HepG2 (cell line): ENCODE measurements around the gene AURKA. TPM values are rescaled to one million over a fixed set of nuclear protein-coding genes. Genes with fewer than 3 reads are reported as not detected.

ENCODE experiments used
- CBX1 ChIP-seq: IDR thresholded peaks from one replicate; pipeline ENCODE4 v1.6.1; 2016; ENCODE audit warnings: antibody characterized with exemption, low read depth
- DNMT1 ChIP-seq: sonication (generic); formaldehyde crosslinking; IDR thresholded peaks from 2 replicates; pipeline ENCODE4 v1.5.1; 2020; ENCODE audit warnings: mild to moderate bottlenecking, missing genetic modification reagents
- GMEB1 ChIP-seq: sonication (generic); formaldehyde crosslinking; IDR thresholded peaks from 2 replicates; pipeline ENCODE4 v1.5.1; 2020; ENCODE audit warnings: missing genetic modification reagents, mild to moderate bottlenecking, borderline replicate concordance
- HNRNPL ChIP-seq: fragments of 200-400 bp; formaldehyde crosslinking; IDR thresholded peaks from 2 replicates; pipeline ENCODE4 v1.6.1; 2017; ENCODE audit warnings: mild to moderate bottlenecking, low read depth, low read length
- IKZF5 ChIP-seq: IDR thresholded peaks from 2 replicates; pipeline ENCODE4 v1.6.1; 2018; ENCODE audit warnings: missing genetic modification reagents, mild to moderate bottlenecking, missing compliant biosample characterization
- KLF15 ChIP-seq: sonication (generic); formaldehyde crosslinking; IDR thresholded peaks from 2 replicates; pipeline ENCODE4 v1.8.1; 2023; ENCODE audit warnings: borderline replicate concordance, mild to moderate bottlenecking, inconsistent platforms, missing genetic modification reagents, mixed read lengths
- MAZ ChIP-seq, 2 experiments: sonication (generic) in 1 of 2; formaldehyde crosslinking in 1 of 2; IDR thresholded peaks; 2 replicates each; pipeline versions ENCODE4 v1.5.0 to v1.6.1; 2012 to 2020; ENCODE audit warnings: low read depth in 2 of 2, mild to moderate bottlenecking in 2 of 2, borderline replicate concordance in 1 of 2, improper control_type of control experiment in 1 of 2, low read length in 1 of 2, missing genetic modification reagents in 1 of 2, moderate library complexity in 1 of 2
- MXD4 ChIP-seq: IDR thresholded peaks from 2 replicates; pipeline ENCODE4 v1.6.1; 2016; ENCODE audit warnings: mild to moderate bottlenecking, missing biosample characterization, missing genetic modification reagents
- POLR2A ChIP-seq, 2 experiments: IDR thresholded peaks; 2 replicates each; pipeline ENCODE4 v1.6.1; 2011; ENCODE audit warnings: low read depth in 2 of 2, low read length in 2 of 2, mild to moderate bottlenecking in 1 of 2, moderate library complexity in 1 of 2; ENCODE audit not compliant: insufficient read depth in 1 of 2
- RBM39 ChIP-seq: fragments of 200-400 bp; formaldehyde crosslinking; IDR thresholded peaks from one replicate; pipeline ENCODE4 v1.6.1; 2018; ENCODE audit warnings: antibody characterized with exemption, mild to moderate bottlenecking, low read depth, low read length; ENCODE audit not compliant: poor library complexity, severe bottlenecking
- SAFB2 ChIP-seq: sonication (generic); formaldehyde crosslinking; IDR thresholded peaks from 2 replicates; pipeline ENCODE4 v1.5.1; 2020; ENCODE audit warnings: missing genetic modification reagents, low read depth, mild to moderate bottlenecking, borderline replicate concordance
- TFDP1 ChIP-seq: IDR thresholded peaks from 2 replicates; pipeline ENCODE4 v1.6.1; 2016; ENCODE audit warnings: missing compliant biosample characterization, missing genetic modification reagents, borderline replicate concordance
- TFDP2 ChIP-seq: sonication (generic); formaldehyde crosslinking; IDR thresholded peaks from 2 replicates; pipeline ENCODE4 v1.4.0; 2020; ENCODE audit warnings: missing genetic modification reagents
- ZNF276 ChIP-seq: sonication (generic); formaldehyde crosslinking; IDR thresholded peaks from 2 replicates; pipeline ENCODE4 v1.4.0; 2020; ENCODE audit warnings: mild to moderate bottlenecking, low read depth, missing genetic modification reagents
- ZNF558 ChIP-seq: sonication (generic); formaldehyde crosslinking; IDR thresholded peaks from 2 replicates; pipeline ENCODE4 v1.9.0; 2022; ENCODE audit warnings: mild to moderate bottlenecking, missing genetic modification reagents, borderline replicate concordance
- ZNF574 ChIP-seq: sonication (generic); formaldehyde crosslinking; IDR thresholded peaks from 2 replicates; pipeline ENCODE4 v1.4.0; 2020; ENCODE audit warnings: missing genetic modification reagents
- ZNF720 ChIP-seq: sonication (generic); formaldehyde crosslinking; IDR thresholded peaks from 2 replicates; pipeline ENCODE4 v1.4.0; 2020; ENCODE audit warnings: missing genetic modification reagents
- polyA plus RNA-seq, 8 experiments: library from polyadenylated mRNA; depleted of rRNA in 3 of 8; stranded (reverse) in 7 of 8; unstranded in 1 of 8; fragments of >200 nt; fragmentation: Illumina TruSeq in 4 of 8; extraction: Trizol in 4 of 8; gene quantifications; 2 replicates each; pipeline versions ENCODE4 v1.2.1 to v1.2.3, GENCODE V29; 2011 to 2016; ENCODE audit warnings: low read depth in 4 of 8, missing spikeins in 1 of 8, mixed read lengths in 1 of 8; ENCODE audit not compliant: insufficient read depth in 1 of 8
- total RNA-seq, 5 experiments: library from RNA; depleted of rRNA; stranded (reverse); fragments of >200 nt; fragmentation: Illumina TruSeq; extraction: Trizol; gene quantifications; 2 replicates each; pipeline ENCODE4 v1.2.3, GENCODE V29; 2016; ENCODE audit warnings: low read depth in 1 of 5

Gene AURKA
- total and polyA plus RNA-seq, 2 of the 13 experiments (the other 11 are each of a cell fraction or from before 2014, with no cell fraction given) = 96.4 to 224 TPM

- 0 out of 2 replicates have a peak, but pooled peaks have one; percentile 48 for TF ChIP-seq ZNF276 (CRISPR knock-in tag)
- TF ChIP-seq IKZF5 (CRISPR knock-in tag) = 0 out of 2 replicates have a peak, but pooled peaks have one; percentile 18
- TF ChIP-seq TFDP1 (CRISPR knock-in tag) = peak; percentile 15; the same call in 1 of the 2 replicates
- peak; percentile 58; the same call in 1 of the 2 replicates for TF ChIP-seq TFDP2 (CRISPR knock-in tag)
- TF ChIP-seq POLR2A (IDR thresholded peaks at IDR 0.05; ENCODE audit: insufficient read depth in 1 of 2, low read depth in 2 of 2, low read length in 2 of 2) = peak; percentile 55 to 86; a peak in 3 of 4 replicates
- TF ChIP-seq ZNF558 (CRISPR knock-in tag) = peak; percentile 8; the same call in 1 of the 2 replicates
- no peak for TF ChIP-seq RBM39
- peak; percentile 96 for TF ChIP-seq MAZ (IDR thresholded peaks at IDR 0.05; ENCODE audit: borderline replicate concordance, low read depth, low read length)
- no peak; the same call in 1 of the 2 replicates for TF ChIP-seq MAZ (CRISPR knock-in tag; IDR thresholded peaks at IDR 0.05; ENCODE audit: low read depth)
- peak; percentile 26; the same call in 1 of the 2 replicates for TF ChIP-seq DNMT1 (CRISPR knock-in tag)
- 0 out of 2 replicates have a peak, but pooled peaks have one; percentile 20 for TF ChIP-seq SAFB2 (CRISPR knock-in tag)
- no peak for TF ChIP-seq HNRNPL
- 0 out of 2 replicates have a peak, but pooled peaks have one; percentile 22 for TF ChIP-seq KLF15 (CRISPR knock-in tag)
- TF ChIP-seq GMEB1 (CRISPR knock-in tag) = no peak
- no peak for TF ChIP-seq ZNF720 (CRISPR knock-in tag)
- TF ChIP-seq CBX1 = peak; percentile 48
- TF ChIP-seq MXD4 (CRISPR knock-in tag) = 0 out of 2 replicates have a peak, but pooled peaks have one; percentile 8
- TF ChIP-seq ZNF574 (CRISPR knock-in tag) = peak; percentile 19; the same call in 1 of the 2 replicates
These were observed 33.3 kb downstream of the AURKA start, which contains the start of gene FAM210B (continued) for GRCh38 chr20:56358600-56359211.
